ENCODE data around the gene LRFN2. TPM values are rescaled to one million over a fixed set of nuclear protein-coding genes. Genes with fewer than 3 reads are reported as not detected.

LRFN2 gene
- total and polyA plus RNA-seq, 4 donors: 0.01 to 0.06 TPM; not detected in 2

DNA sequence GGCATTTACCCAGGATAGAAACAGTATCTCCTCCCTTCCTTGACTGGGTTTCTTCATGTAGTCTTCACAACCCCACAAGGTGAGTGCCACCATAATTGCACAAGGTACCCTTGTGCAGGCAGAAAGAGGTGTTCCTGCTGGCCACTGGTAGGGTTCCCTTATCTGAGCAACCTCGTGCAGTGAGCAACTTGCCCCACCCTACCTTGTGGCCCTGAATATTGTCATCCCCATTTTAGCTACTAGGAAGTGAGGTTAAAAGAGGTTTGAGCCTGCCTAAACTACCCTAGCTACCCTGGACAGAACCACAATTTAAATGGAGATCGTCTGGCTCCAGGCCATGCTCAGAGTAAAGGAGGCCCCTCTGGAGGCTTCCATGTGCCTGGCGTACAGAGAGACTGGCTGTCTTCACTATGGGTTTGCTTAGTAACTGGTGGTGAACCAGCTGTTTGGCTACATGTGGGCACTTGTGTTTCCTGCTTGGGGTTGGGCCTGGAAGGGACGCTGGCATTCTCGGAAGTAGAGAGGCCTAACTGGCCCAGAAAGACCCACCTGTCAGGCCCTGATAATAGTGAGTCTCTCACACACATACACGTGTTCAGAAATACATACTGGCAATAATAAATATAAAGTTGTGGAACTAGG lies 148.8 kb downstream of the LRFN2 start:
- WGBS, 2 donors: 61 to 68% methylated on average over 6 of the region's 6 CpGs

DNA sequence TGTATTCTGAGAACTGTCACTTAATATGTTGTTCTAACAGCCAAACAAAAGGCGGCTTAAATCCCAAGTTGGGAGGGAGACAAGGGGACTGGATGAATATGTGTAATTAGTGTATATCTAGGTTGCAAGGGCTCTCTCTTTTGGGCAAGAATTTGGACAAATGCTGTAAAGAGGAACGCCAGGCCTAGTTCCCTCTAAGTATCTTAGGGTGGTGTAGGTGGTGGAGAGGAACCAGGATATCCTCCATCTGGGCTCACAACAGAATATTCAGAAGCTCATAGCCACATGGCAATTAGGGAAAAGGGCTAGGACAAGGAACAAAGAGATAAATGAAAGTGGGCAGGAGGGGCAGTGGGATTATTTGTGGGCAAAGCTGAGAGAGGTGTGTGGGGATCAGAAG lies 149.5 kb downstream of the LRFN2 start:
- H3K27me3 ChIP-seq (ENCODE audit: control insufficient read depth in 3 of 3, insufficient read depth in 3 of 3, low read length in 2 of 3): no peaks in the 10 kb centered on the region
- DNase-seq (no peak), ATAC-seq (ENCODE audit: insufficient read depth, low FRiP score) (no peak)
- H3K9ac ChIP-seq (ENCODE audit: insufficient read depth in 1 of 2, low read length in 2 of 2): no peak overlapping the region
- no peaks in the 10 kb centered on the region for H3K4me1 ChIP-seq (ENCODE audit: control insufficient read depth in 5 of 5, insufficient read depth in 5 of 5, low read length in 5 of 5)
- TF ChIP-seq, protein P1, sequence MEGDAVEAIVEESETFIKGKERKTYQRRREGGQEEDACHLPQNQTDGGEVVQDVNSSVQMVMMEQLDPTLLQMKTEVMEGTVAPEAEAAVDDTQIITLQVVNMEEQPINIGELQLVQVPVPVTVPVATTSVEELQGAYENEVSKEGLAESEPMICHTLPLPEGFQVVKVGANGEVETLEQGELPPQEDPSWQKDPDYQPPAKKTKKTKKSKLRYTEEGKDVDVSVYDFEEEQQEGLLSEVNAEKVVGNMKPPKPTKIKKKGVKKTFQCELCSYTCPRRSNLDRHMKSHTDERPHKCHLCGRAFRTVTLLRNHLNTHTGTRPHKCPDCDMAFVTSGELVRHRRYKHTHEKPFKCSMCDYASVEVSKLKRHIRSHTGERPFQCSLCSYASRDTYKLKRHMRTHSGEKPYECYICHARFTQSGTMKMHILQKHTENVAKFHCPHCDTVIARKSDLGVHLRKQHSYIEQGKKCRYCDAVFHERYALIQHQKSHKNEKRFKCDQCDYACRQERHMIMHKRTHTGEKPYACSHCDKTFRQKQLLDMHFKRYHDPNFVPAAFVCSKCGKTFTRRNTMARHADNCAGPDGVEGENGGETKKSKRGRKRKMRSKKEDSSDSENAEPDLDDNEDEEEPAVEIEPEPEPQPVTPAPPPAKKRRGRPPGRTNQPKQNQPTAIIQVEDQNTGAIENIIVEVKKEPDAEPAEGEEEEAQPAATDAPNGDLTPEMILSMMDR (IDR thresholded peaks at IDR 0.05; ENCODE audit: control extremely low read depth, extremely low read depth): no peak
- 75 to 88% methylated on average over 2 of the region's 2 CpGs for WGBS, 2 donors
- H3K9me3 ChIP-seq (ENCODE audit: control insufficient read depth in 4 of 4, insufficient read depth in 3 of 4, low read length in 3 of 4): no peaks in the 10 kb centered on the region
- H3K36me3 ChIP-seq (ENCODE audit: control insufficient read depth in 4 of 4, insufficient read depth in 4 of 4, low read length in 4 of 4): no peaks in the 10 kb centered on the region
- H3K27ac ChIP-seq (ENCODE audit: low read depth in 1 of 2, low read length in 1 of 2): no peak overlapping the region
- no peak overlapping the region for H3K4me3 ChIP-seq

More for the DNA sequence above, 148.8 kb downstream of the LRFN2 start:
- TF ChIP-seq, protein P1 (IDR thresholded peaks at IDR 0.05; ENCODE audit: control extremely low read depth, extremely low read depth): no peak
- DNase-seq (no peak), ATAC-seq (ENCODE audit: insufficient read depth, low FRiP score) (no peak)
- Histone ChIP-seq H3K4me3 (no peak overlapping the region), H3K9me3 (ENCODE audit: control insufficient read depth in 4 of 4, insufficient read depth in 3 of 4, low read length in 3 of 4) (no peaks in the 10 kb centered on the region), H3K27ac (ENCODE audit: low read depth in 1 of 2, low read length in 1 of 2) (no peak overlapping the region), H3K9ac (ENCODE audit: insufficient read depth in 1 of 2, low read length in 2 of 2) (no peak overlapping the region), H3K27me3 (ENCODE audit: control insufficient read depth in 3 of 3, insufficient read depth in 3 of 3, low read length in 2 of 3) (no peaks in the 10 kb centered on the region), H3K4me1 (ENCODE audit: control insufficient read depth in 5 of 5, insufficient read depth in 5 of 5, low read length in 5 of 5) (no peaks in the 10 kb centered on the region), H3K36me3 (ENCODE audit: control insufficient read depth in 4 of 4, insufficient read depth in 4 of 4, low read length in 4 of 4) (no peaks in the 10 kb centered on the region)

DNA sequence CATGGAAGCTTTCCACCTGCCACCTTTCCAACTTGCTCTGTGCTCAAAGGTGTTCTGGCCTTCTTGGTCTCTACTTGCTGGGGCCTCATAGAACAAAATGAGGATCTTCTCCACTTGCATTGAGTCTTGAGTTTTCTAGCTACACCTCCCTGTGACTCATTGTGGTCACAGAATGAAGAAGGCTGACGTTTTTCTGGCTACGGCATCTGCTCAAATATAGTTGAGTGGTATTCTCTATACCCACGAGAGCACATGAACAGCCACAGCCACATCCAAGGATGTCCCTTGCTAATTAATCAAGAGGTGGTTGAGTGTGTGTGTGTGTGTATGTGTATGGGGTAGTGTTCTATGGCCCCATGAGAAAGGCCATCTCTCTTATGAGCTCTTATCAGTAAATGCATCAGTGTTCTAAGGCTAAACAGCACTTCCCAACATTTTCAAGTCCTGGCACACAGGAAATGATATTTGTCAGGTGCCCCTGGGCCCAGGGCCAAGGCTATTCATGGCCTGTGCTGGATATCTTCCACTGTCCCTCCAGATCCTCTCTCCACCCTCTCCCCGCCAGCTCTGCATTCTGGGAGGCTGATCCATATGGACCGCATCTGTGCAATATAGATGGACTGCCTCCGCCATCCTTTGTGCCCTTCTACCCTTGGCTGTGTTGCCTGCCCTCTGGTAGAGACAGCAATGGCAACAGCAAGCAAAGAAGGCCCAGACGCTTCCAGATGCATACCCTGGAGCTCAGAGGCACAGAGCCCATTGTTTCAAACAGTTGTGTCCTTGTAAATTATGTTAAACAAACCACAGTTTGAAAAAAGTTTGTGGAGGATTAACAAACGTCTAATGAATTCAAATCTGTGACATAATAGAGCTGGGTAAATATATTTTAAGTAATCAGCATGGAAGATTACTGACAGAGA lies 150.2 kb downstream of the LRFN2 start:
- 63 to 72% methylated on average over 8 of the region's 8 CpGs for WGBS, 2 donors
- Histone ChIP-seq H3K9ac (ENCODE audit: insufficient read depth in 1 of 2, low read length in 2 of 2) (no peak overlapping the region), H3K9me3 (ENCODE audit: control insufficient read depth in 4 of 4, insufficient read depth in 3 of 4, low read length in 3 of 4) (no peaks in the 10 kb centered on the region), H3K36me3 (ENCODE audit: control insufficient read depth in 4 of 4, insufficient read depth in 4 of 4, low read length in 4 of 4) (no peaks in the 10 kb centered on the region), H3K4me3 (no peak overlapping the region), H3K27ac (ENCODE audit: low read depth in 1 of 2, low read length in 1 of 2) (no peak overlapping the region), H3K27me3 (ENCODE audit: control insufficient read depth in 3 of 3, insufficient read depth in 3 of 3, low read length in 2 of 3) (no peaks in the 10 kb centered on the region), H3K4me1 (ENCODE audit: control insufficient read depth in 5 of 5, insufficient read depth in 5 of 5, low read length in 5 of 5) (no peaks in the 10 kb centered on the region)
- DNase-seq: no peak
- ATAC-seq (ENCODE audit: insufficient read depth, low FRiP score): no peak
- TF ChIP-seq, protein P1 (IDR thresholded peaks at IDR 0.05; ENCODE audit: control extremely low read depth, extremely low read depth): no peak

All from lung (tissue), 12 donors.